Choroid plexus epithelial cell (primary cell): ENCODE measurements around the gene LAMC3.

Experiments used
- DNase-seq: peaks from one replicate; pipeline ENCODE4 v3.0.0-alpha.2; 2010; ENCODE audit warnings: low read depth
- H3K4me3 ChIP-seq: 2 replicates; pipeline ENCODE4 v1.5.1; 2011; ENCODE audit warnings: low read depth, mild to moderate bottlenecking, control low read depth, low read length, moderate library complexity
- CTCF ChIP-seq: conservative IDR thresholded peaks from 2 replicates; pipeline ENCODE4 v1.5.1; 2011; ENCODE audit warnings: low read depth, mild to moderate bottlenecking, control low read depth, inconsistent platforms, low read length, moderate library complexity

Gene LAMC3

GRCh38 chr9:130991778-130992681, 16.9 kb upstream of the LAMC3 start:
- H3K4me3 ChIP-seq, result no peak overlapping the region
- no peak for DNase-seq
- TF ChIP-seq CTCF, result no peak

- no peak overlapping the region for H3K4me3 ChIP-seq
- TF ChIP-seq CTCF, result no peak
- DNase-seq, result no peak
Measured at GRCh38 chr9:130992682-130993032, 16.3 kb upstream of the LAMC3 start.

DNA sequence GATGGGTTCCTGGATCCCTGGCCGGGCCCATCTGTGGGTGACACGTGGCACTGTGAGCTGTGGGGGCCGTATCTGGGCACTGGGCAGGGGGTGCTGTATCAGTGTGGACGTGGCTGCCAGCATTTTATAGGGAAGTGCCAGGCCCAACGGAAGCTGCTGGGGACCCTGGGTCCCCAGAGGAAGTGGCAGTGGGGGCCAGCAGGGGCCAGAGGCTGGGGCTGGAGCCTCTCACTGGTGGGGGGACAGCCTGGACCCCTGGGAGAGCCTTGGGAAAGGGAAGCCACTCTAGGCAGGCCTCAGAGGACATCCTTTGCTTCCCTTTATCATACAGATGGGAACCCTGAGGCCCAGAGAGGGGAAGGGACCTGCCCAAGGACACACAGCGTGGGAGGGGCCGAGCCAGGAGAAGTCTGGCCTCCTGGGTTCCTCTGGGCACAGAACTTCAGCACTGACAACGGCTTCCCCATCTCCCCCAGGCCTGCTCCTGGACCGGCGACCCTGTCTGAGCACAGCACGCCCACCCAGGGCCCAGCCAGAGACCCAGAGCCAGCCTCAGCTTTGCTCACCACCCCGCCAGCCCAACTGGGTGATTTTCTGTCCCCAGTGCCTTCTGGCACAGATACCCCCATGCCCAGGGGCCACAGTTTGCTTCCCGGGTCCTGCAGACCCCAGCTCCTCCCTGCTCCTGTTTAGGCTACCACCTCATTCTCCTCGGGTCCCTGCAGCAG, 15.5 kb upstream of the LAMC3 start:
- TF ChIP-seq CTCF, result no peak
- no peak overlapping the region for H3K4me3 ChIP-seq
- no peak for DNase-seq

GRCh38 chr9:130994135-130995085, 14.6 kb upstream of the LAMC3 start:
- DNase-seq, result no peak
- no peak for TF ChIP-seq CTCF
- no peak overlapping the region for H3K4me3 ChIP-seq

DNA sequence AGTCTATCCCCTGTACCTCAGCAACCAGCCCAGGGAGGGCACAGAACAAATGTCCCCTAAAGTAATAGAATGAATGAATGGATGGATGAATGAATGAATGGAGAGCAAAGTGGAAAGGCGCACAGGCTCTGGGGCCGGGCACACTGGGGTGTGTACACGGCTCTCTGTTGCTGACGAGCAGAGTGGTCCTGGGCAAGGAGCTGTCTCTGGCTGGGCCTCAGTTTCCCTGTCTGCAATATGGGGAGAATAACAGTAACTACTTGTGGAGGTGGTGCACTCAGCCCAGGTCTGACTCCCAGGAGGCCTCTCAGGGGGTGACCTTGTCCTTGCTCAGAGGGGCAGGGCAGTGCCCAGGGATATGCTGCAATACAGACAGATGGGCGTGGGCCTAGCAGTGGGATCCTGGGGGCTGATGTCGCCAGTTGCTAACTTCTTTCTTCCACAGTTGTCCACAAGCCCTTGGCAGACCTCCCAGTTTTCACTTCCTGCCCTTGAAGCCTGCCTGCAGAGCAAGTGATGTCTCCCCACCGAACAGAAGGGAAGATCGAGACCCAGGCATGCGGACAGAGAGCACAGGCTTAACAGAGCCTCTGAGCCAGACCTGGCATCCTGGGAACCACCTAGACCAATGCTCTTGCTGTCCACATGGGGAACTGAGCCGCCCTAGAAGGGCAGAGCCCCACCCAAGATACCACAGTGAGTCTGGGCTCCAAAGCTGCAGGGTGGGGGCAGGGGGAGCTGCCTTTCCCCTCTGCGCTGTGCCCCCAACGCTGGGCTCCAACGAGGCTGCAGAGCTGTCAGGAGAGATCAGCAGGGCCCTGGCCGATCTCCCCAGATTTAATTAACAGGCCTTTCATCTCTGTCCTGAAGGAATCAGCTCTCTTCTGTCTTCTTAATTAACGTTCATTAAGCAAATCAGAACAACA, 13.6 kb upstream of the LAMC3 start:
- no peak overlapping the region for H3K4me3 ChIP-seq
- peak; percentile 62 for DNase-seq
- no peak for TF ChIP-seq CTCF

DNA sequence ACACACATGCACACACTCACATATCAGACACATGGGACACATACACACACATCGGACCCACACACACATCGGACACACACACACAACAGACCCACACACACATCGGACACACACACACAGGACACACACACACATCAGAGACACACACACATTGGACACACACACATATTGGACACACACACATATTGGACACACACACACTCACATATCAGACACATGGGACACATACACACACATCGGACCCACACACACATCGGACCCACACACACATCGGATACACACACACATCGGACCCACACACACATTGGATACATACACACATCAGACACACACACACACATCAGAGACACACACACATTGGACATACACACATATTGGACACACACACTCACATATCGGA, 12.8 kb upstream of the LAMC3 start:
- no peak for TF ChIP-seq CTCF
- H3K4me3 ChIP-seq, result no peak overlapping the region
- no peak for DNase-seq
